Uterus (tissue), 4 donors: Measurements from ENCODE around the gene MAML2. TPM values are rescaled to one million over a fixed set of nuclear protein-coding genes. Genes with fewer than 3 reads are reported as not detected.

ENCODE experiments used
- DNase-seq, 2 donors: peaks; one replicate each; pipeline ENCODE4 v3.0.0-alpha.2; 2019 to 2020
- H3K27ac ChIP-seq, 2 donors: fragments of 200-600 bp; sonication (generic); 1 replicate in 1 of 2; 2 replicates in 1 of 2; pipeline ENCODE4 v1.5.1; 2016 to 2018
- H3K27me3 ChIP-seq, 2 donors: fragments of 200-600 bp; sonication (generic); one replicate each; pipeline ENCODE4 v1.5.1; 2018 to 2019; ENCODE audit warnings: control low read depth in 1 of 2
- H3K36me3 ChIP-seq, 2 donors: fragments of 200-600 bp; sonication (generic); one replicate each; pipeline ENCODE4 v1.5.1; 2019; ENCODE audit warnings: control low read depth in 1 of 2
- H3K4me1 ChIP-seq, 2 donors: fragments of 200-600 bp; sonication (generic); one replicate each; pipeline ENCODE4 v1.5.1; 2018 to 2019; ENCODE audit warnings: control low read depth in 1 of 2
- H3K4me3 ChIP-seq, 2 donors: fragments of 200-600 bp; sonication (generic); 1 replicate in 1 of 2; 2 replicates in 1 of 2; pipeline ENCODE4 v1.5.1; 2018 to 2019; ENCODE audit warnings: mild to moderate bottlenecking in 1 of 2
- H3K9me3 ChIP-seq, 2 donors: fragments of 200-600 bp; sonication (generic); one replicate each; pipeline ENCODE4 v1.5.1; 2019; ENCODE audit warnings: control low read depth in 1 of 2
- CTCF ChIP-seq, 4 experiments: fragments of 200-600 bp in 2 of 4; fragments of 450-650 bp in 2 of 4; sonication (generic) in 2 of 4; IDR thresholded peaks; one replicate each; pipeline ENCODE4 v1.5.1; 2016 to 2019; ENCODE audit warnings: antibody characterized with exemption in 4 of 4, mild to moderate bottlenecking in 2 of 4, moderate library complexity in 1 of 4
- POLR2A ChIP-seq, 2 donors: fragments of 450-650 bp; IDR thresholded peaks; one replicate each; pipeline ENCODE4 v1.6.1; 2016; ENCODE audit warnings: antibody characterized with exemption in 2 of 2, mild to moderate bottlenecking in 1 of 2, moderate library complexity in 1 of 2
- intact Hi-C: fragments of 100-400 bp; cut with DNase I; formaldehyde crosslinking; loops from one replicate; pipeline ENCODE4 v1.15.1; 2023; ENCODE audit warnings: low total_unique reads
- total RNA-seq, 4 donors: library from RNA; depleted of rRNA in 3 of 4; stranded (reverse); fragments of >200 nt in 3 of 4; gene quantifications; one replicate each; pipeline versions ENCODE4 v1.1.0 to v1.2.4, GENCODE V29; 2014 to 2023
- donor health status: DM: yes; HTN: yes; CAD: no.

Gene MAML2
- total RNA-seq, 4 donors from 2014 or later: 8.2 to 35.9 (median 19.8) TPM

GRCh38 chr11:96237766-96238266 lies 105.2 kb downstream of the MAML2 start:
- peaks cover 4 to 7% of the 10 kb centered on the region in 2 donors for H3K4me1 ChIP-seq
- intact Hi-C loops: no loop called here
- DNase-seq: no peak
- H3K9me3 ChIP-seq: no peaks in the 10 kb centered on the region
- H3K27ac ChIP-seq: peak overlapping the region; percentile 55 to 82
- TF ChIP-seq CTCF (IDR thresholded peaks at IDR 0.05) (no peak), POLR2A (IDR thresholded peaks at IDR 0.05) (no peak)
- H3K27me3 ChIP-seq: no peaks in the 10 kb centered on the region
- no peak overlapping the region for H3K4me3 ChIP-seq
- H3K36me3 ChIP-seq: no peaks in the 10 kb centered on the region

- Histone ChIP-seq H3K4me1 (peaks cover 0 to 7% of the 10 kb centered on the region in 2 donors), H3K4me3 (no peak overlapping the region), H3K27ac (peak overlapping the region; percentile 9 to 36), H3K27me3 (no peaks in the 10 kb centered on the region), H3K36me3 (no peaks in the 10 kb centered on the region), H3K9me3 (no peaks in the 10 kb centered on the region)
- intact Hi-C loops: no loop called here
- TF ChIP-seq CTCF (IDR thresholded peaks at IDR 0.05) (no peak), POLR2A (IDR thresholded peaks at IDR 0.05) (no peak)
- DNase-seq: no peak
These were observed 107.2 kb downstream of the MAML2 start for GRCh38 chr11:96235751-96236150.

GRCh38 chr11:96234866-96235441 lies 108.0 kb downstream of the MAML2 start:
- H3K9me3 ChIP-seq: no peaks in the 10 kb centered on the region
- DNase-seq: no peak
- peaks cover 0 to 7% of the 10 kb centered on the region in 2 donors for H3K4me1 ChIP-seq
- TF ChIP-seq POLR2A (IDR thresholded peaks at IDR 0.05) (no peak), CTCF (IDR thresholded peaks at IDR 0.05) (no peak)
- H3K27me3 ChIP-seq: no peaks in the 10 kb centered on the region
- intact Hi-C loops: no loop called here
- H3K4me3 ChIP-seq: no peak overlapping the region
- H3K27ac ChIP-seq: peak overlapping the region in 1 of 2 donors; percentile 36
- H3K36me3 ChIP-seq: no peaks in the 10 kb centered on the region

- DNase-seq: no peak
- no peaks in the 10 kb centered on the region for H3K36me3 ChIP-seq
- intact Hi-C loops: no loop called here
- TF ChIP-seq POLR2A (IDR thresholded peaks at IDR 0.05): no peak
- no peak for TF ChIP-seq CTCF (IDR thresholded peaks at IDR 0.05)
- no peak overlapping the region for H3K27ac ChIP-seq
- H3K9me3 ChIP-seq: no peaks in the 10 kb centered on the region
- no peaks in the 10 kb centered on the region for H3K27me3 ChIP-seq
- H3K4me1 ChIP-seq: peaks cover 0 to 6% of the 10 kb centered on the region in 2 donors
- H3K4me3 ChIP-seq: no peak overlapping the region
These were observed 110.9 kb downstream of the MAML2 start for GRCh38 chr11:96232132-96232531.

- Histone ChIP-seq H3K4me3 (no peak overlapping the region), H3K4me1 (peaks cover 0 to 6% of the 10 kb centered on the region in 2 donors), H3K9me3 (no peaks in the 10 kb centered on the region), H3K36me3 (no peaks in the 10 kb centered on the region), H3K27me3 (no peaks in the 10 kb centered on the region), H3K27ac (no peak overlapping the region)
- intact Hi-C loops: no loop called here
- no peak for TF ChIP-seq CTCF (IDR thresholded peaks at IDR 0.05)
- DNase-seq: no peak
These were observed 112.3 kb downstream of the MAML2 start for GRCh38 chr11:96230686-96231085.
